Measurements from ENCODE around the gene PHLDA1.
A peak's percentile ranks its signal among the peaks of the same experiment; 100 is the strongest.

The PHLDA1 gene

GRCh38 chr12:76024942-76025600 lies 6.5 kb downstream of the PHLDA1 start:
- Mint-ChIP-seq H3K36me3 (ENCODE audit: low read depth) (peaks cover 9% of the 10 kb centered on the region), H3K9me3 (no peaks in the 10 kb centered on the region), H3K4me1 (peaks cover 39% of the 10 kb centered on the region), H3K27me3 (ENCODE audit: low read depth) (no peaks in the 10 kb centered on the region), H3K27ac (peak overlapping the region in 1 of 3 experiments; percentile 64), H3K4me3 (no peak overlapping the region)
- no peak for TF ChIP-seq CTCF (IDR thresholded peaks at IDR 0.05; ENCODE audit: unreplicated experiment in 3 of 3)

GRCh38 chr12:76024102-76024781 lies 7.3 kb downstream of the PHLDA1 start:
- Mint-ChIP-seq H3K4me3 (no peak overlapping the region), H3K27me3 (ENCODE audit: low read depth) (no peaks in the 10 kb centered on the region), H3K9me3 (no peaks in the 10 kb centered on the region), H3K4me1 (peaks cover 39% of the 10 kb centered on the region), H3K27ac (no peak overlapping the region), H3K36me3 (ENCODE audit: low read depth) (peaks cover 9% of the 10 kb centered on the region)
- TF ChIP-seq CTCF (IDR thresholded peaks at IDR 0.05; ENCODE audit: unreplicated experiment in 3 of 3): no peak

GRCh38 chr12:76023069-76023690 lies 8.4 kb downstream of the PHLDA1 start:
- no peak for TF ChIP-seq CTCF (IDR thresholded peaks at IDR 0.05; ENCODE audit: unreplicated experiment in 3 of 3)
- Mint-ChIP-seq H3K9me3 (no peaks in the 10 kb centered on the region), H3K36me3 (ENCODE audit: low read depth) (peaks cover 4% of the 10 kb centered on the region), H3K27me3 (ENCODE audit: low read depth) (no peaks in the 10 kb centered on the region), H3K4me1 (peaks cover 39% of the 10 kb centered on the region), H3K4me3 (no peak overlapping the region), H3K27ac (no peak overlapping the region)

GRCh38 chr12:76022506-76022905 lies 9.1 kb downstream of the PHLDA1 start:
- Mint-ChIP-seq H3K36me3 (ENCODE audit: low read depth) (peaks cover 4% of the 10 kb centered on the region), H3K4me3 (no peak overlapping the region), H3K4me1 (peaks cover 41% of the 10 kb centered on the region), H3K27me3 (ENCODE audit: low read depth) (no peaks in the 10 kb centered on the region), H3K27ac (no peak overlapping the region), H3K9me3 (no peaks in the 10 kb centered on the region)
- TF ChIP-seq CTCF (IDR thresholded peaks at IDR 0.05; ENCODE audit: unreplicated experiment in 3 of 3): no peak

GRCh38 chr12:76020731-76021672 lies 10.6 kb downstream of the PHLDA1 start:
- TF ChIP-seq CTCF (IDR thresholded peaks at IDR 0.05; ENCODE audit: unreplicated experiment in 3 of 3): no peak
- H3K27ac Mint-ChIP-seq: peak overlapping the region; percentile 49 to 83 (median 68)
- no peak overlapping the region for H3K4me3 Mint-ChIP-seq
- no peaks in the 10 kb centered on the region for H3K36me3 Mint-ChIP-seq (ENCODE audit: low read depth)
- peaks cover 29% of the 10 kb centered on the region for H3K4me1 Mint-ChIP-seq
- no peaks in the 10 kb centered on the region for H3K9me3 Mint-ChIP-seq
- H3K27me3 Mint-ChIP-seq (ENCODE audit: low read depth): peaks cover 3% of the 10 kb centered on the region

All from nephron (organoid).